Measurements from ENCODE around the gene VSIG10L2. TPM values are rescaled to one million over a fixed set of nuclear protein-coding genes. Genes with fewer than 3 reads are reported as not detected.

VSIG10L2 gene
- total RNA-seq, 1 experiment from 2014 or later = not detected

DNA sequence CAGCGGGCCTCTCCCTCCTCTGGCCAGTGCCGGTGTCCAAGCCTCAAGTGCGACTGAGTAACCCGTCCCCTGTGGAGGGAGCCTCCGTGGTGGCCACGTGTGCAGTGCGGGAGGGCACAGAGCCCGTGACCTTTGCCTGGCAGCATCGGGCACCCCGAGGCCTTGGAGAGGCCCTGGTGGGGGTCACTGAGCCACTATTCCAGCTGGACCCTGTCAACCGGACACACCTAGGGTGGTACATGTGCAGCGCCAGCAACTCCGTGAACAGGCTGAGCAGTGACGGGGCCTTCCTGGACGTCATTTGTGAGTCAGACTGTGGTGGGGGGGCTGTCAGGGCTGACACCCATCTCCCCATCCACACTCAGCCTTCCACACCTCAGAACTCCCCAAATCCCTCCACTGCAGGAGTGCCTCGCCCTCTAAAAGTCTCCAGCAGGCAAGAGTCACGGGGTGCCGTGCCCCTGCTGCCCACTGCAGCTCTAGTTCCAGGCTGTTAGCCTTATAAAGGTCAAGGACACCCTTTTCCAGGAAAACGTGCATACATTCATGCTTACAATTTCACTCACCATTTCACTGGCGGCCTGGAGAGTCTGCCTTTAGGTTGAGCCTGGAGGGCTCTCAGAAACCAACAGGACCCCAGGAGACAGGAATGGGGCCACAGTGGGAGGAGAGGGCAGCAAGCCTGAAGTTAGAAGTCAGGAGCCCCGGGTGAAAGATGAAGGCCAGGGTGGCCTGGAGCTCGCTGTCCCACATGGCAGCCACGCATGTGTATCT is 2.6 kb downstream of the VSIG10L2 start:
- Histone ChIP-seq H4K20me1 (ENCODE audit: insufficient read depth) (no peaks in the 10 kb centered on the region), H3K79me2 (ENCODE audit: insufficient read depth, low read length) (no peaks in the 10 kb centered on the region), H3K36me3 (ENCODE audit: control insufficient read depth in 1 of 2, insufficient read depth in 2 of 2, low read length in 2 of 2) (no peaks in the 10 kb centered on the region), H3K4me2 (ENCODE audit: low read length) (no peak overlapping the region), H3K27ac (ENCODE audit: low read depth, low read length) (no peak overlapping the region), H3K4me1 (ENCODE audit: control insufficient read depth in 1 of 2, insufficient read depth in 2 of 2, low read length in 2 of 2) (peaks cover 7 to 10% of the 10 kb centered on the region in 2 experiments), H3K9ac (ENCODE audit: low read length) (no peak overlapping the region), H2AFZ (ENCODE audit: low read depth, low read length, poor library complexity, severe bottlenecking) (no peak overlapping the region), H3K9me3 (ENCODE audit: control insufficient read depth in 1 of 2, insufficient read depth in 1 of 2, low read depth in 1 of 2, low read length in 2 of 2) (no peaks in the 10 kb centered on the region), H3K4me3 (replicated peaks in 1 of 2; ENCODE audit: low read depth in 1 of 2, low read length in 2 of 2) (no peak overlapping the region), H3K27me3 (ENCODE audit: insufficient read depth, low read length) (no peaks in the 10 kb centered on the region), H3K9me2 (ENCODE audit: insufficient read depth) (no peaks in the 10 kb centered on the region)
- ChIA-PET RAD21 (ENCODE audit: low non-redundant PET in 1 of 2, low total read pairs in 2 of 2, uncharacterized antibody in 2 of 2, unreplicated experiment in 2 of 2) (no interaction called here), CTCF (interaction anchor here (0.5 kb wide), 1 partner anchor 407 kb away, joined by 4 read pairs; the partner anchor contains the start of gene ST3GAL4), POLR2A (no interaction called here)
- ATAC-seq (no peak), DNase-seq (ENCODE audit: low read depth, low spot score) (no peak)
- no TSS peak for BruUV-seq (replicated peaks)
- intact Hi-C loops (cut with micrococcal nuclease) = no loop called here
- TF ChIP-seq SIN3A (IDR thresholded peaks at IDR 0.05; ENCODE audit: low read depth) = no peak
- TF ChIP-seq CEBPB (IDR thresholded peaks at IDR 0.05; ENCODE audit: low read depth) = no peak
- TF ChIP-seq, protein P1, sequence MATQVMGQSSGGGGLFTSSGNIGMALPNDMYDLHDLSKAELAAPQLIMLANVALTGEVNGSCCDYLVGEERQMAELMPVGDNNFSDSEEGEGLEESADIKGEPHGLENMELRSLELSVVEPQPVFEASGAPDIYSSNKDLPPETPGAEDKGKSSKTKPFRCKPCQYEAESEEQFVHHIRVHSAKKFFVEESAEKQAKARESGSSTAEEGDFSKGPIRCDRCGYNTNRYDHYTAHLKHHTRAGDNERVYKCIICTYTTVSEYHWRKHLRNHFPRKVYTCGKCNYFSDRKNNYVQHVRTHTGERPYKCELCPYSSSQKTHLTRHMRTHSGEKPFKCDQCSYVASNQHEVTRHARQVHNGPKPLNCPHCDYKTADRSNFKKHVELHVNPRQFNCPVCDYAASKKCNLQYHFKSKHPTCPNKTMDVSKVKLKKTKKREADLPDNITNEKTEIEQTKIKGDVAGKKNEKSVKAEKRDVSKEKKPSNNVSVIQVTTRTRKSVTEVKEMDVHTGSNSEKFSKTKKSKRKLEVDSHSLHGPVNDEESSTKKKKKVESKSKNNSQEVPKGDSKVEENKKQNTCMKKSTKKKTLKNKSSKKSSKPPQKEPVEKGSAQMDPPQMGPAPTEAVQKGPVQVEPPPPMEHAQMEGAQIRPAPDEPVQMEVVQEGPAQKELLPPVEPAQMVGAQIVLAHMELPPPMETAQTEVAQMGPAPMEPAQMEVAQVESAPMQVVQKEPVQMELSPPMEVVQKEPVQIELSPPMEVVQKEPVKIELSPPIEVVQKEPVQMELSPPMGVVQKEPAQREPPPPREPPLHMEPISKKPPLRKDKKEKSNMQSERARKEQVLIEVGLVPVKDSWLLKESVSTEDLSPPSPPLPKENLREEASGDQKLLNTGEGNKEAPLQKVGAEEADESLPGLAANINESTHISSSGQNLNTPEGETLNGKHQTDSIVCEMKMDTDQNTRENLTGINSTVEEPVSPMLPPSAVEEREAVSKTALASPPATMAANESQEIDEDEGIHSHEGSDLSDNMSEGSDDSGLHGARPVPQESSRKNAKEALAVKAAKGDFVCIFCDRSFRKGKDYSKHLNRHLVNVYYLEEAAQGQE (IDR thresholded peaks at IDR 0.05; ENCODE audit: low read depth) = no peak
- no peak for TF ChIP-seq ELF1 (IDR thresholded peaks at IDR 0.05; ENCODE audit: borderline replicate concordance, low read depth)
- TF ChIP-seq POLR2AphosphoS5 (IDR thresholded peaks at IDR 0.05; ENCODE audit: low read depth, low read length) = no peak
- TF ChIP-seq CTCF (IDR thresholded peaks at IDR 0.05 in 2 of 3, conservative IDR thresholded peaks at IDR 0.05 in 1 of 3; ENCODE audit: borderline replicate concordance in 1 of 3, insufficient read depth in 1 of 3, low read depth in 2 of 3, low read length in 2 of 3) = no peak
- no peak for TF ChIP-seq ZFX (IDR thresholded peaks at IDR 0.05)
- TF ChIP-seq EZH2 (IDR thresholded peaks at IDR 0.05) = no peak
- no peak for TF ChIP-seq ATF3 (IDR thresholded peaks at IDR 0.05)
- no peak for TF ChIP-seq FOSL1 (IDR thresholded peaks at IDR 0.05; ENCODE audit: low read depth)
